IMR-90 (cell line): ENCODE data around the gene OTUD6A.

Experiments
- BHLHE40 ChIP-seq: fragments of 150-350 bp; IDR thresholded peaks from 2 replicates; pipeline ENCODE4 v1.6.1; 2016; ENCODE audit warnings: mild to moderate bottlenecking, low read depth, low read length
- CEBPB ChIP-seq: IDR thresholded peaks from 2 replicates; pipeline ENCODE4 v1.6.1; 2012; ENCODE audit warnings: low read depth, low read length, improper control_type of control experiment
- CHD1 ChIP-seq: IDR thresholded peaks from 2 replicates; pipeline ENCODE4 v1.6.1; 2012; ENCODE audit warnings: low read depth, low read length, improper control_type of control experiment
- CTCF ChIP-seq: conservative IDR thresholded peaks from 2 replicates; pipeline ENCODE4 v1.5.1; 2012; ENCODE audit warnings: mild to moderate bottlenecking, low read depth, low read length, improper control_type of control experiment
- ELK1 ChIP-seq: fragments of 150-350 bp; IDR thresholded peaks from 2 replicates; pipeline ENCODE4 v1.6.1; 2016; ENCODE audit warnings: low read depth, mild to moderate bottlenecking, low read length, moderate library complexity, borderline replicate concordance
- FOS ChIP-seq: fragments of 150-350 bp; IDR thresholded peaks from 2 replicates; pipeline ENCODE4 v1.6.1; 2016; ENCODE audit warnings: low read depth, low read length
- MAFK ChIP-seq: IDR thresholded peaks from 2 replicates; pipeline ENCODE4 v1.6.1; 2012; ENCODE audit warnings: low read depth, low read length, improper control_type of control experiment
- MXI1 ChIP-seq: IDR thresholded peaks from 2 replicates; pipeline ENCODE4 v1.6.1; 2012; ENCODE audit warnings: low read depth, mild to moderate bottlenecking, low read length, moderate library complexity, borderline replicate concordance
- NFE2L2 ChIP-seq: fragments of 150-350 bp; IDR thresholded peaks from 2 replicates; pipeline ENCODE4 v1.6.1; 2016; ENCODE audit warnings: low read depth, mild to moderate bottlenecking, low read length
- POLR2A ChIP-seq: IDR thresholded peaks from 2 replicates; pipeline ENCODE4 v1.6.1; 2012; ENCODE audit warnings: mild to moderate bottlenecking, low read depth, low read length
- RAD21 ChIP-seq: IDR thresholded peaks from 2 replicates; pipeline ENCODE4 v1.6.1; 2012; ENCODE audit warnings: low read length, improper control_type of control experiment
- RFX5 ChIP-seq: IDR thresholded peaks from 2 replicates; pipeline ENCODE4 v1.8.0; 2012; ENCODE audit warnings: low read depth, mild to moderate bottlenecking, low read length, moderate library complexity
- SMC3 ChIP-seq: fragments of 150-350 bp; IDR thresholded peaks from 2 replicates; pipeline ENCODE4 v1.6.1; 2016; ENCODE audit warnings: low read depth, mild to moderate bottlenecking, antibody characterized with exemption, low read length, moderate library complexity
- USF2 ChIP-seq: fragments of 150-350 bp; IDR thresholded peaks from 2 replicates; pipeline ENCODE4 v1.6.1; 2017; ENCODE audit warnings: mild to moderate bottlenecking, antibody characterized with exemption, low read length, low read depth

- TF ChIP-seq CTCF (no peak), CHD1 (no peak), POLR2A (no peak), CEBPB (no peak), USF2 (no peak), BHLHE40 (no peak), RAD21 (no peak), MAFK (no peak), FOS (no peak), MXI1 (no peak), ELK1 (no peak), SMC3 (no peak), RFX5 (no peak), NFE2L2 (no peak)
These were observed 26.5 kb downstream of the OTUD6A start for GRCh38 chrX:70088751-70089150.
